Lung (tissue), 12 donors: ENCODE data around the gene GXYLT2. TPM values are rescaled to one million over a fixed set of nuclear protein-coding genes. Genes with fewer than 3 reads are reported as not detected.
A peak's percentile ranks its signal among the peaks of the same experiment; 100 is the strongest.
"Not testable (repeated sequence)": the region's sequence is repeated elsewhere in the genome, so short reads cannot be mapped to it uniquely, and the experiment has no call there.

Experiments used
- ATAC-seq: fragments of 200-7000 bp; cut with Tn5 transposase; one replicate; pipeline ENCODE4 v1.9.1; 2020; ENCODE audit warnings: moderate number of reproducible peaks; ENCODE audit not compliant: insufficient read depth, low FRiP score
- DNase-seq, 3 donors: peaks; one replicate each; pipeline ENCODE4 v3.0.0-alpha.2; 2013 to 2017
- H3K27ac ChIP-seq, 2 donors: one replicate each; pipeline ENCODE4 v1.5.1; 2013; ENCODE audit warnings: mild to moderate bottlenecking in 2 of 2, moderate library complexity in 2 of 2, control low read depth in 1 of 2, inconsistent platforms in 1 of 2, low read depth in 1 of 2, low read length in 1 of 2
- H3K27me3 ChIP-seq, 3 donors: one replicate each; pipeline ENCODE4 v1.5.1; 2013; ENCODE audit warnings: low read length in 2 of 3; ENCODE audit not compliant: control insufficient read depth in 3 of 3, insufficient read depth in 3 of 3
- H3K36me3 ChIP-seq, 4 donors: one replicate each; pipeline ENCODE4 v1.5.1; 2013; ENCODE audit warnings: low read length in 4 of 4, mild to moderate bottlenecking in 1 of 4, moderate library complexity in 1 of 4; ENCODE audit not compliant: control insufficient read depth in 4 of 4, insufficient read depth in 4 of 4
- H3K4me1 ChIP-seq, 5 donors: one replicate each; pipeline ENCODE4 v1.5.1; 2013; ENCODE audit warnings: low read length in 5 of 5, mild to moderate bottlenecking in 2 of 5, moderate library complexity in 1 of 5; ENCODE audit not compliant: control insufficient read depth in 5 of 5, insufficient read depth in 5 of 5
- H3K4me3 ChIP-seq: one replicate; pipeline ENCODE4 v1.5.1; 2013; ENCODE audit warnings: mild to moderate bottlenecking, control low read depth, moderate library complexity
- H3K9ac ChIP-seq, 2 donors: one replicate each; pipeline ENCODE4 v1.5.1; 2013; ENCODE audit warnings: low read length in 2 of 2, control low read depth in 1 of 2; ENCODE audit not compliant: insufficient read depth in 1 of 2
- H3K9me3 ChIP-seq, 4 donors: one replicate each; pipeline ENCODE4 v1.5.1; 2013; ENCODE audit warnings: low read length in 3 of 4, mild to moderate bottlenecking in 1 of 4, moderate library complexity in 1 of 4; ENCODE audit not compliant: control insufficient read depth in 4 of 4, insufficient read depth in 3 of 4
- CTCF ChIP-seq: IDR thresholded peaks from 2 replicates; pipeline ENCODE4 v1.5.1; 2012; ENCODE audit warnings: mild to moderate bottlenecking; ENCODE audit errors: control extremely low read depth, extremely low read depth
- WGBS, 2 donors: extraction: QIAGEN DNeasy Blood & Tissue Kit; methylation state at CpG; one replicate each; pipeline ENCODE4 v1.1.7; 2013; 5-methylcytosine and 5-hydroxymethylcytosine counted together
- polyA plus RNA-seq, 2 donors: library from polyadenylated mRNA; stranded (reverse); fragments of 200-250 nt; gene quantifications; one replicate each; pipeline ENCODE4 v1.2.1, GENCODE V29; 2013
- total RNA-seq, 2 donors: library from RNA; depleted of rRNA in 1 of 2; stranded (reverse); fragments of >200 nt in 1 of 2; gene quantifications; one replicate each; pipeline ENCODE4 v1.2.1, GENCODE V29; 2014 to 2021
- donor health status: control.
- donor health status: control.
- donor health status: Bipolar disorder and iron deficiency.
- donor health status: healthy.
- donor health status: DM: yes; HTN: yes; CAD: no.

The GXYLT2 gene
- total and polyA plus RNA-seq, 4 donors: 0.52 to 46.8 (median 4.8) TPM

DNA sequence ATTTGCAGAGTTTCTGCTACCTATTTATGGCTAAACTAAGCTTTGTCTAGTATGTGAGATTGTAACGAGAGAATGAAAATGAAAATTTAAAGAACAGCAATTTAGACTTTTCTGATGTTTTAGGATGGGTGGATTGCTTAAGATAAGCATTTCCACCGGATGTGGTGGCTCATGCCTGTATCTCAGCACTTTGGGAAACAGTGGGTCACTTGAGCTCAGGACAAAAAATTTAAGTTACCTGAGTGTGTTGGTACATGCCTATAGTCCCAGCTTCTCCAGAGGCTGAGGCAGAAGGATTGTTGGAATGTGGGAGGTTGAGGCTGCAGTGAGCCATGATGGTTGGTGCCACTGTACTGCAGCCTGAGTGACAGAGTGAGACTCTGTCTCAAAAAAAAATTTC lies 112.1 kb downstream of the GXYLT2 start:
- Histone ChIP-seq H3K4me1 (peaks cover 8 to 23% (median 12%) of the 10 kb centered on the region in 5 donors), H3K9ac (peak overlapping the region in 1 of 2 donors; percentile 95), H3K27me3 (no peaks in the 10 kb centered on the region), H3K9me3 (no peaks in the 10 kb centered on the region), H3K4me3 (no peak overlapping the region), H3K36me3 (peaks cover 0 to 13% (median 7%) of the 10 kb centered on the region in 4 donors), H3K27ac (peak overlapping the region in 1 of 2 donors; percentile 23)
- no peak for ATAC-seq
- DNase-seq: no peak
- 23 to 33% methylated on average over 2 of the region's 2 CpGs for WGBS, 2 donors
- no peak for TF ChIP-seq CTCF

- H3K9ac ChIP-seq, H3K9me3 ChIP-seq, H3K27me3 ChIP-seq, DNase-seq, H3K27ac ChIP-seq, H3K4me3 ChIP-seq, ATAC-seq: not testable (repeated sequence)
- H3K36me3 ChIP-seq: peaks cover 0 to 18% (median 12%) of the 10 kb centered on the region in 4 donors
- H3K4me1 ChIP-seq: peaks cover 8 to 23% (median 14%) of the 10 kb centered on the region in 5 donors
- WGBS, 2 donors: 86 to 95% methylated on average over 8 of the region's 8 CpGs
Measured at GRCh38 chr3:73003050-73003449, 115.2 kb downstream of the GXYLT2 start.

GRCh38 chr3:73004316-73004715 lies 116.5 kb downstream of the GXYLT2 start:
- Histone ChIP-seq H3K9ac (no peak overlapping the region), H3K9me3 (no peaks in the 10 kb centered on the region), H3K4me1 (peaks cover 5 to 18% (median 11%) of the 10 kb centered on the region in 5 donors), H3K27ac (no peak overlapping the region), H3K4me3 (no peak overlapping the region), H3K36me3 (peaks cover 0 to 13% (median 9%) of the 10 kb centered on the region in 4 donors), H3K27me3 (no peaks in the 10 kb centered on the region)
- no peak for TF ChIP-seq CTCF
- ATAC-seq: no peak
- DNase-seq: no peak
- 78 to 81% methylated on average over 4 of the region's 4 CpGs for WGBS, 2 donors

DNA sequence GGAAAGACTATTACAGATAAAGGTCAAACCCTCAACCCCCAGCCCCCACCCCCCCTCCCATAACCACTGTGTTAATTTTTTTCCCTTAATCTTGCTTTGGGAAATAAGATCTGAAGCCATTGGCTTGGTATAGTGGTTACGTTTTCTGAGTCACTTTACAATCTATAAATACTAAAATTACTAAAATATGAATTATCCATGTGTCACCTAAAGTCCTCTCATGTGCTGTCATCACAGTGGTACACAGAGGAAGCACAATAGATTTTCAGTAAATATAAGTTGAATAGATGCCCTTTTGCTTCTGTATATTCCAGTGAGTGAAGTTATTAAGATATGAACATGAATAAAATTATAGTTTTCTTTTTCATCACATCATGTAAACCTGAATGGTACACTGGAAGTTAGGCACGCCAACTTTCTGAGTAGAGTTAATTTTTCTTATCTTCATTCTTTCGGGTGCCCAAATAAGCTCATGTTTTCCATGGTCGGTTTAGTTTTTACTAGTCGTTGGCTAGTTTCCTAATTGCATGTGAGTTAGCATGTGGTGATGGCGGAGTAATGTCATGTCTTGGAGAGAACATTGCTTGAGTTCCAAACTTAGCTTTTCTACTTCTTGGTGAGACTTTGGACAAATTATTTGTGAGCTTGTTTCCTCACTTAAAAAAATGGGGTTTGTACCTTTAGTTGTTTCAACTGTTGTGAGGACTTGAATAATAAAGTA lies 120.3 kb downstream of the GXYLT2 start:
- Histone ChIP-seq H3K9me3 (no peaks in the 10 kb centered on the region), H3K27ac (peak overlapping the region in 1 of 2 donors; percentile 9), H3K9ac (no peak overlapping the region), H3K4me3 (no peak overlapping the region), H3K27me3 (no peaks in the 10 kb centered on the region), H3K36me3 (peaks cover 0 to 15% (median 6%) of the 10 kb centered on the region in 4 donors), H3K4me1 (peaks cover 0 to 26% (median 4%) of the 10 kb centered on the region in 5 donors)
- no peak for DNase-seq
- no peak for TF ChIP-seq CTCF
- WGBS, 2 donors: 67 to 74% methylated on average over 6 of the region's 6 CpGs
- ATAC-seq: no peak
